IMR-90 (cell line): Measurements from ENCODE around the gene MPZL2. TPM values are rescaled to one million over a fixed set of nuclear protein-coding genes. Genes with fewer than 3 reads are reported as not detected.

Experiments used
- ATAC-seq: fragments of 200-7000 bp; cut with Tn5 transposase; 2 replicates; pipeline ENCODE4 v1.9.1; 2020; ENCODE audit warnings: low read depth, mild to moderate bottlenecking, moderate library complexity
- BruUV-seq: library from RNA; stranded (reverse); fragments of 400-500 nt; replicated peaks from 2 replicates; lab custom pipeline; 2021; lab: Mats Ljungman, UMichigan
- CTCF ChIA-PET: fragments of 300-600 bp; formaldehyde crosslinking; extraction: SDS; loops from one replicate; lab custom pipeline; 2021; ENCODE audit warnings: antibody characterized with exemption; lab: Yijun Ruan, JAX
- POLR2A ChIA-PET: fragments of 300-600 bp; sonication (Branson Sonifier 250); formaldehyde crosslinking; loops from one replicate; lab custom pipeline; 2022; ENCODE audit warnings: antibody characterized with exemption; ENCODE audit not compliant: unreplicated experiment; lab: Charles Lee
- DNase-seq: peaks from one replicate; pipeline ENCODE4 v3.0.0; 2013
- H2AFZ ChIP-seq: replicated peaks from 2 replicates; pipeline ENCODE3; 2013; ENCODE audit warnings: low read length, mild to moderate bottlenecking; ENCODE audit not compliant: poor library complexity
- H2AK5ac ChIP-seq: 2 replicates; pipeline ENCODE4 v1.6.1; 2013; ENCODE audit warnings: low read depth, low read length, inconsistent platforms
- H2AK9ac ChIP-seq: replicated peaks from 2 replicates; pipeline ENCODE3; 2013; ENCODE audit warnings: mild to moderate bottlenecking, low read depth, low read length, moderate library complexity; ENCODE audit not compliant: poor library complexity
- H2BK120ac ChIP-seq: 2 replicates; pipeline ENCODE4 v1.6.1; 2013; ENCODE audit warnings: low read depth, low read length, inconsistent platforms
- H2BK15ac ChIP-seq: 3 replicates; pipeline ENCODE4 v1.6.1; 2013; ENCODE audit warnings: low read depth, low read length, inconsistent platforms
- H2BK20ac ChIP-seq: 2 replicates; pipeline ENCODE4 v1.6.1; 2013; ENCODE audit warnings: low read depth, mild to moderate bottlenecking, inconsistent platforms, low read length, moderate library complexity
- H2BK5ac ChIP-seq: 2 replicates; pipeline ENCODE4 v1.6.1; 2013; ENCODE audit warnings: mild to moderate bottlenecking, low read depth, low read length, inconsistent platforms; ENCODE audit not compliant: poor library complexity, severe bottlenecking
- H3K14ac ChIP-seq: replicated peaks from 2 replicates; pipeline ENCODE4 v1.6.1; 2013; ENCODE audit warnings: low read depth, low read length, inconsistent platforms
- H3K18ac ChIP-seq: 2 replicates; pipeline ENCODE4 v1.6.1; 2013; ENCODE audit warnings: low read depth, low read length, control low read depth
- H3K23ac ChIP-seq: 2 replicates; pipeline ENCODE4 v1.6.1; 2013; ENCODE audit warnings: low read depth, low read length, inconsistent platforms
- H3K27ac ChIP-seq: 2 replicates; pipeline ENCODE4 v1.5.1; 2013; ENCODE audit warnings: mild to moderate bottlenecking, control low read depth, low read length; ENCODE audit not compliant: insufficient read depth
- H3K27me3 ChIP-seq: 2 replicates; pipeline ENCODE4 v1.6.1; 2013; ENCODE audit warnings: low read length; ENCODE audit not compliant: control insufficient read depth, insufficient read depth
- H3K36me3 ChIP-seq: 2 replicates; pipeline ENCODE4 v1.6.1; 2013; ENCODE audit warnings: low read length, mixed read lengths; ENCODE audit not compliant: control insufficient read depth, insufficient read depth
- H3K4ac ChIP-seq: 2 replicates; pipeline ENCODE4 v1.6.1; 2013; ENCODE audit warnings: low read depth, low read length, inconsistent platforms
- H3K4me1 ChIP-seq: 2 replicates; pipeline ENCODE4 v1.6.1; 2013; ENCODE audit warnings: low read length, mixed read lengths; ENCODE audit not compliant: control insufficient read depth, insufficient read depth
- H3K4me2 ChIP-seq: 2 replicates; pipeline ENCODE4 v1.6.1; 2013; ENCODE audit warnings: low read depth, mild to moderate bottlenecking, control low read depth, low read length, moderate library complexity
- H3K4me3 ChIP-seq: 2 replicates; pipeline ENCODE4 v1.5.1; 2013; ENCODE audit warnings: low read depth, mild to moderate bottlenecking, control low read depth, low read length, moderate library complexity; ENCODE audit not compliant: insufficient read depth
- H3K56ac ChIP-seq: 2 replicates; pipeline ENCODE4 v1.6.1; 2013; ENCODE audit warnings: low read length, inconsistent platforms; ENCODE audit not compliant: insufficient read depth; ENCODE audit errors: extremely low read depth
- H3K79me1 ChIP-seq, 2 experiments: 2 replicates each; pipeline ENCODE4 v1.6.1; 2013; ENCODE audit warnings: low read length in 2 of 2, inconsistent platforms in 1 of 2, low read depth in 1 of 2
- H3K9ac ChIP-seq: 2 replicates; pipeline ENCODE4 v1.6.1; 2013; ENCODE audit warnings: low read depth, low read length, control low read depth
- H3K9me1 ChIP-seq: 2 replicates; pipeline ENCODE4 v1.6.1; 2013; ENCODE audit warnings: low read length, inconsistent platforms; ENCODE audit not compliant: insufficient read depth
- H3K9me3 ChIP-seq: 2 replicates; pipeline ENCODE4 v1.6.1; 2013; ENCODE audit warnings: low read length; ENCODE audit not compliant: control insufficient read depth, insufficient read depth
- H4K20me1 ChIP-seq: 2 replicates; pipeline ENCODE4 v1.6.1; 2013; ENCODE audit warnings: low read length, inconsistent platforms; ENCODE audit not compliant: insufficient read depth
- H4K5ac ChIP-seq: 2 replicates; pipeline ENCODE4 v1.6.1; 2013; ENCODE audit warnings: mild to moderate bottlenecking, low read depth, low read length, control low read depth
- H4K8ac ChIP-seq, 2 experiments: 2 replicates each; pipeline ENCODE4 v1.6.1; 2013; ENCODE audit warnings: low read depth in 2 of 2, low read length in 2 of 2, control low read depth in 1 of 2, inconsistent platforms in 1 of 2
- H4K91ac ChIP-seq: 2 replicates; pipeline ENCODE4 v1.6.1; 2013; ENCODE audit warnings: low read depth, low read length, inconsistent platforms; ENCODE audit not compliant: insufficient read depth
- CEBPB ChIP-seq: IDR thresholded peaks from 2 replicates; pipeline ENCODE4 v1.6.1; 2012; ENCODE audit warnings: low read depth, low read length, improper control_type of control experiment
- MAFK ChIP-seq: IDR thresholded peaks from 2 replicates; pipeline ENCODE4 v1.6.1; 2012; ENCODE audit warnings: low read depth, low read length, improper control_type of control experiment
- MAZ ChIP-seq: IDR thresholded peaks from 2 replicates; pipeline ENCODE4 v1.6.1; 2012; ENCODE audit warnings: low read depth, mild to moderate bottlenecking, low read length, improper control_type of control experiment, moderate library complexity, borderline replicate concordance
- RCOR1 ChIP-seq: IDR thresholded peaks from 2 replicates; pipeline ENCODE4 v1.6.1; 2012; ENCODE audit warnings: mild to moderate bottlenecking, low read length, improper control_type of control experiment; ENCODE audit not compliant: insufficient replicate concordance
- WGBS, 2 experiments: methylation state at CpG; one replicate each; pipeline versions ENCODE4 v1.1.5 to v1.1.7; 2013; ENCODE audit warnings: missing lambda C conversion rate in 2 of 2; ENCODE audit not compliant: insufficient read length in 1 of 2; ENCODE audit errors: extremely low coverage in 2 of 2; 5-methylcytosine and 5-hydroxymethylcytosine counted together
- dilution Hi-C: fragments of 300-500 bp; cut with HindIII; formaldehyde crosslinking; loops from one replicate; pipeline ENCODE4 v1.14.3; 2018; ENCODE audit warnings: low sequenced_read_pairs; ENCODE audit not compliant: unreplicated experiment
- in situ Hi-C: fragments of 300-500 bp; cut with MboI; formaldehyde crosslinking; loops from 3 replicates; pipeline ENCODE4 v1.14.3; 2019; ENCODE audit warnings: low sequenced_read_pairs, inconsistent platforms, mixed read lengths
- intact Hi-C: fragments of 100-400 bp; cut with micrococcal nuclease; formaldehyde crosslinking; loops from 2 replicates; pipeline ENCODE4 v1.10.0; 2022
- polyA plus RNA-seq, 3 experiments: library from polyadenylated mRNA; depleted of rRNA; stranded (reverse); fragments of >200 nt; gene quantifications; 2 replicates each; pipeline ENCODE4 v1.2.3, GENCODE V29; 2012; ENCODE audit warnings: low replicate concordance in 1 of 3
- total RNA-seq: library from RNA; depleted of rRNA; stranded (reverse); fragments of >200 nt; gene quantifications from 2 replicates; pipeline ENCODE4 v1.2.3, GENCODE V29; 2012
- TF ChIP-seq, protein P1 (sequence below): fragments of 150-350 bp; IDR thresholded peaks from 2 replicates; pipeline ENCODE4 v1.6.1; 2017; ENCODE audit warnings: mild to moderate bottlenecking, antibody characterized with exemption, low read length, low read depth

The MPZL2 gene
- total and polyA plus RNA-seq, 2 of the 4 experiments (the other 2 are of a cell fraction) = not detected

DNA sequence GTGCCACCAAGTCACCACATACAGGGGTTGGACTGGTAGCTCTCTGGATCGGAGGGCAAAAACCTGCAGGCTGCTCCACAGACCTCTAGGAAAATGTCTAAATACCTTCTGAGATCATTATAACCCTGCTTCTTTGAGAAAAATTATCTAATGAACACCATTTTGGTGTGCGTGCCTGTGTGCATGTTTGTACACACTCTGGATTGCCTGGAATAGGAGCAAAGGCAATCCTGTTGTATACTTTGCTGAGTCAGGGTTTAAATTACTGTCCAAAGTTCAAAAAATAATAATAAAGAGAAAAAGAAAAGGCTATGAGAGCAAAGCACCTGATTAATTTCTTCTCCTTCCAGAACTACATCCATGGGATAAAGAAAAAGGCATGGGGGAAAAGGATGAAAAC is 50.3 kb downstream of the MPZL2 start:
- H4K5ac ChIP-seq = no peak overlapping the region
- H3K79me1 ChIP-seq = no peaks in the 10 kb centered on the region
- intact Hi-C loops = no loop called here
- H3K9me1 ChIP-seq = no peaks in the 10 kb centered on the region
- DNase-seq (no peak), ATAC-seq (no peak)
- ChIA-PET CTCF (interaction anchor here (0.9 to 1.3 kb wide), 2 partner anchors 15 to 42 kb away, joined by 3 to 4 read pairs; no protein-coding TSS in a partner anchor), POLR2A (no interaction called here)
- BruUV-seq = no TSS peak
- H3K4me1 ChIP-seq = no peaks in the 10 kb centered on the region
- WGBS, 2 experiments = no CpG with 5 or more reads among the region's 2 CpGs
- TF ChIP-seq CEBPB = no peak
- no peak for TF ChIP-seq RCOR1
- TF ChIP-seq MAFK = peak; percentile 72
- TF ChIP-seq, protein P1, sequence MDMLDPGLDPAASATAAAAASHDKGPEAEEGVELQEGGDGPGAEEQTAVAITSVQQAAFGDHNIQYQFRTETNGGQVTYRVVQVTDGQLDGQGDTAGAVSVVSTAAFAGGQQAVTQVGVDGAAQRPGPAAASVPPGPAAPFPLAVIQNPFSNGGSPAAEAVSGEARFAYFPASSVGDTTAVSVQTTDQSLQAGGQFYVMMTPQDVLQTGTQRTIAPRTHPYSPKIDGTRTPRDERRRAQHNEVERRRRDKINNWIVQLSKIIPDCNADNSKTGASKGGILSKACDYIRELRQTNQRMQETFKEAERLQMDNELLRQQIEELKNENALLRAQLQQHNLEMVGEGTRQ = no peak
- no peak for TF ChIP-seq MAZ
- no peaks in the 10 kb centered on the region for H4K20me1 ChIP-seq
- dilution Hi-C loops = no loop called here
- no peak overlapping the region for H2AFZ ChIP-seq
- H2BK120ac ChIP-seq = no peak overlapping the region
- H3K4me2 ChIP-seq = no peak overlapping the region
- no peak overlapping the region for H3K23ac ChIP-seq
- no peak overlapping the region for H2BK5ac ChIP-seq
- H4K8ac ChIP-seq = no peak overlapping the region
- no peak overlapping the region for H4K91ac ChIP-seq
- H3K4ac ChIP-seq = no peak overlapping the region
- H2AK5ac ChIP-seq = no peak overlapping the region
- H3K56ac ChIP-seq = no peak overlapping the region
- in situ Hi-C loops = no loop called here
- H3K4me3 ChIP-seq = no peak overlapping the region
- H3K18ac ChIP-seq = no peak overlapping the region
- no peaks in the 10 kb centered on the region for H3K36me3 ChIP-seq
- no peak overlapping the region for H2BK20ac ChIP-seq
- H3K27me3 ChIP-seq = peaks cover 21% of the 10 kb centered on the region
- no peak overlapping the region for H3K14ac ChIP-seq
- H2BK15ac ChIP-seq = no peak overlapping the region
- H3K9ac ChIP-seq = no peak overlapping the region
- no peak overlapping the region for H3K27ac ChIP-seq
- no peak overlapping the region for H2AK9ac ChIP-seq
- no peaks in the 10 kb centered on the region for H3K9me3 ChIP-seq
